Neural cell (in vitro differentiated cells): ENCODE data around the gene MRC1. TPM values are rescaled to one million over a fixed set of nuclear protein-coding genes. Genes with fewer than 3 reads are reported as not detected.

Source experiments
- H2AFZ ChIP-seq: fragments of 200-600, 300-800 bp; sonication (generic), shearing (Covaris generic); 2 replicates; pipeline ENCODE4 v1.6.0; 2014; ENCODE audit warnings: low read depth, mild to moderate bottlenecking, antibody characterized with exemption, low read length, moderate library complexity
- H3F3A ChIP-seq: fragments of 200-600 bp; shearing (Covaris generic); 2 replicates; pipeline ENCODE4 v1.6.1; 2016; ENCODE audit warnings: mild to moderate bottlenecking, moderate library complexity, mixed read lengths, antibody characterized with exemption, low read length; ENCODE audit not compliant: insufficient read depth, poor library complexity, severe bottlenecking
- H3K27ac ChIP-seq: fragments of 200-600, 300-800 bp; sonication (generic), shearing (Covaris generic); 2 replicates; pipeline ENCODE4 v1.5.1; 2014; ENCODE audit warnings: mild to moderate bottlenecking, low read length, moderate library complexity
- H3K27me3 ChIP-seq: fragments of 300-800, 200-600 bp; sonication (generic), shearing (Covaris generic); 2 replicates; pipeline ENCODE4 v1.6.0; 2014; ENCODE audit warnings: mild to moderate bottlenecking, low read depth, low read length, moderate library complexity; ENCODE audit not compliant: insufficient read depth
- H3K36me3 ChIP-seq: fragments of 300-800, 200-600 bp; sonication (generic), shearing (Covaris generic); 2 replicates; pipeline ENCODE4 v1.5.1; 2014; ENCODE audit warnings: mild to moderate bottlenecking, antibody characterized with exemption, low read length, moderate library complexity; ENCODE audit not compliant: insufficient read depth
- H3K4me2 ChIP-seq: fragments of 300-800, 200-600 bp; sonication (generic), shearing (Covaris generic); 2 replicates; pipeline ENCODE4 v1.6.0; 2014; ENCODE audit warnings: mild to moderate bottlenecking, low read length
- H3K4me3 ChIP-seq: fragments of 300-800, 200-600 bp; sonication (generic), shearing (Covaris generic); 2 replicates; pipeline ENCODE4 v1.5.1; 2014; ENCODE audit warnings: mild to moderate bottlenecking, low read length, moderate library complexity
- H3K79me2 ChIP-seq: fragments of 200-600 bp; shearing (Covaris generic); replicated peaks from 2 replicates; pipeline ENCODE4 v1.6.0; 2014; ENCODE audit warnings: mild to moderate bottlenecking, low read length, moderate library complexity; ENCODE audit not compliant: insufficient read depth
- H3K9ac ChIP-seq: fragments of 300-800, 200-600 bp; sonication (generic), shearing (Covaris generic); 2 replicates; pipeline ENCODE4 v1.6.1; 2016; ENCODE audit warnings: mild to moderate bottlenecking, low read length, mixed read lengths
- H3K9me2 ChIP-seq: fragments of 200-600 bp; shearing (Covaris generic); 2 replicates; pipeline ENCODE4 v1.6.1; 2016; ENCODE audit warnings: mild to moderate bottlenecking, low read length, mixed read lengths; ENCODE audit not compliant: insufficient read depth
- H3K9me3 ChIP-seq: fragments of 200-600, 300-800 bp; sonication (generic), shearing (Covaris generic); 2 replicates; pipeline ENCODE4 v1.6.1; 2016; ENCODE audit warnings: mild to moderate bottlenecking, mixed run types, low read length, moderate library complexity, mixed read lengths
- H4K20me1 ChIP-seq: fragments of 200-600 bp; shearing (Covaris generic); 2 replicates; pipeline ENCODE4 v1.6.1; 2016; ENCODE audit warnings: mild to moderate bottlenecking, mixed run types; ENCODE audit not compliant: insufficient read depth
- EP300 ChIP-seq: fragments of 450-650 bp; conservative IDR thresholded peaks from 2 replicates; pipeline ENCODE4 v1.6.1; 2014; ENCODE audit warnings: antibody characterized with exemption, mild to moderate bottlenecking, moderate library complexity; ENCODE audit not compliant: poor library complexity, severe bottlenecking
- EZH2 ChIP-seq: fragments of 200-600, 300-800 bp; shearing (Covaris generic), sonication (generic); IDR thresholded peaks from 2 replicates; pipeline ENCODE4 v1.6.1; 2014; ENCODE audit warnings: antibody characterized with exemption, low read length, borderline replicate concordance, mild to moderate bottlenecking; ENCODE audit not compliant: insufficient read depth, poor library complexity, severe bottlenecking
- MXI1 ChIP-seq: fragments of 450-650 bp; conservative IDR thresholded peaks from 2 replicates; pipeline ENCODE4 v1.6.1; 2014; ENCODE audit warnings: antibody characterized with exemption, mild to moderate bottlenecking; ENCODE audit not compliant: poor library complexity, severe bottlenecking
- POLR2AphosphoS5 ChIP-seq: IDR thresholded peaks from 2 replicates; pipeline ENCODE4 v1.6.1; 2012
- RAD21 ChIP-seq: fragments of 450-650 bp; conservative IDR thresholded peaks from 2 replicates; pipeline ENCODE4 v1.6.1; 2014; ENCODE audit warnings: antibody characterized with exemption, mild to moderate bottlenecking, moderate library complexity
- SMC3 ChIP-seq: fragments of 450-650 bp; conservative IDR thresholded peaks from 2 replicates; pipeline ENCODE4 v1.6.1; 2014; ENCODE audit warnings: antibody characterized with exemption, mild to moderate bottlenecking, moderate library complexity; ENCODE audit not compliant: poor library complexity
- TAF1 ChIP-seq: IDR thresholded peaks from 2 replicates; pipeline ENCODE4 v1.6.1; 2012; ENCODE audit warnings: low read depth
- polyA plus RNA-seq: library from polyadenylated mRNA; depleted of rRNA; stranded (reverse); fragments of >200 nt; gene quantifications from 2 replicates; pipeline ENCODE4 v1.2.3, GENCODE V29; 2014
- TF ChIP-seq, protein P1 (sequence below): IDR thresholded peaks from 2 replicates; pipeline ENCODE4 v1.6.1; 2012; ENCODE audit warnings: borderline replicate concordance
- TF ChIP-seq, protein P2 (sequence below): fragments of 450-650 bp; IDR thresholded peaks from 2 replicates; pipeline ENCODE4 v1.5.1; 2014; ENCODE audit warnings: antibody characterized with exemption, mild to moderate bottlenecking, moderate library complexity; ENCODE audit not compliant: poor library complexity, severe bottlenecking

Gene MRC1
- polyA plus RNA-seq, 1 donor from 2014 or later: not detected

DNA sequence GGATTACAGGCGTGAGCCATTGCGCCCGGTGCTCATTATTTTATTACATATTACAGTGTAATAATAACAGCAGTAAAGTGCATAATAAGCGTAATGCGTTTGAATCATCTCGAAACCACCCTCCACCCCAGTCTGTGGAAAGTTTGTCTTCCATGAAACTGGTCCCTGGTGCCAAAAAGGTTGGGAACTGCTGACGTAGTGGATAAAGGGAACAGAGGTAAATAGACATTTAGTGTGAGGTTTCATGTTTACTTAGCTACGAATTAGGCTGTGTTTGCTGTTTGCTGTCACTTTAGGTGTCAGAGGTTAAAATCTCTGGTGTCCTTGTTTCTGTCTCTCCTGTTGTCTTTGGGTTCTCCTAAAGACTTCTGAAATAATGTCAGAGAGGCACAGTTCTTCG is 82.3 kb downstream of the MRC1 start:
- H2AFZ ChIP-seq: no peak overlapping the region
- H3K4me2 ChIP-seq: no peak overlapping the region
- H3K9me2 ChIP-seq: no peaks in the 10 kb centered on the region
- H3K9ac ChIP-seq: no peak overlapping the region
- no peaks in the 10 kb centered on the region for H4K20me1 ChIP-seq
- no peak for TF ChIP-seq MXI1
- no peak for TF ChIP-seq SMC3
- TF ChIP-seq EZH2: no peak
- no peak for TF ChIP-seq RAD21
- TF ChIP-seq POLR2AphosphoS5: no peak
- TF ChIP-seq, protein P1, sequence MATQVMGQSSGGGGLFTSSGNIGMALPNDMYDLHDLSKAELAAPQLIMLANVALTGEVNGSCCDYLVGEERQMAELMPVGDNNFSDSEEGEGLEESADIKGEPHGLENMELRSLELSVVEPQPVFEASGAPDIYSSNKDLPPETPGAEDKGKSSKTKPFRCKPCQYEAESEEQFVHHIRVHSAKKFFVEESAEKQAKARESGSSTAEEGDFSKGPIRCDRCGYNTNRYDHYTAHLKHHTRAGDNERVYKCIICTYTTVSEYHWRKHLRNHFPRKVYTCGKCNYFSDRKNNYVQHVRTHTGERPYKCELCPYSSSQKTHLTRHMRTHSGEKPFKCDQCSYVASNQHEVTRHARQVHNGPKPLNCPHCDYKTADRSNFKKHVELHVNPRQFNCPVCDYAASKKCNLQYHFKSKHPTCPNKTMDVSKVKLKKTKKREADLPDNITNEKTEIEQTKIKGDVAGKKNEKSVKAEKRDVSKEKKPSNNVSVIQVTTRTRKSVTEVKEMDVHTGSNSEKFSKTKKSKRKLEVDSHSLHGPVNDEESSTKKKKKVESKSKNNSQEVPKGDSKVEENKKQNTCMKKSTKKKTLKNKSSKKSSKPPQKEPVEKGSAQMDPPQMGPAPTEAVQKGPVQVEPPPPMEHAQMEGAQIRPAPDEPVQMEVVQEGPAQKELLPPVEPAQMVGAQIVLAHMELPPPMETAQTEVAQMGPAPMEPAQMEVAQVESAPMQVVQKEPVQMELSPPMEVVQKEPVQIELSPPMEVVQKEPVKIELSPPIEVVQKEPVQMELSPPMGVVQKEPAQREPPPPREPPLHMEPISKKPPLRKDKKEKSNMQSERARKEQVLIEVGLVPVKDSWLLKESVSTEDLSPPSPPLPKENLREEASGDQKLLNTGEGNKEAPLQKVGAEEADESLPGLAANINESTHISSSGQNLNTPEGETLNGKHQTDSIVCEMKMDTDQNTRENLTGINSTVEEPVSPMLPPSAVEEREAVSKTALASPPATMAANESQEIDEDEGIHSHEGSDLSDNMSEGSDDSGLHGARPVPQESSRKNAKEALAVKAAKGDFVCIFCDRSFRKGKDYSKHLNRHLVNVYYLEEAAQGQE: no peak
- TF ChIP-seq, protein P2, sequence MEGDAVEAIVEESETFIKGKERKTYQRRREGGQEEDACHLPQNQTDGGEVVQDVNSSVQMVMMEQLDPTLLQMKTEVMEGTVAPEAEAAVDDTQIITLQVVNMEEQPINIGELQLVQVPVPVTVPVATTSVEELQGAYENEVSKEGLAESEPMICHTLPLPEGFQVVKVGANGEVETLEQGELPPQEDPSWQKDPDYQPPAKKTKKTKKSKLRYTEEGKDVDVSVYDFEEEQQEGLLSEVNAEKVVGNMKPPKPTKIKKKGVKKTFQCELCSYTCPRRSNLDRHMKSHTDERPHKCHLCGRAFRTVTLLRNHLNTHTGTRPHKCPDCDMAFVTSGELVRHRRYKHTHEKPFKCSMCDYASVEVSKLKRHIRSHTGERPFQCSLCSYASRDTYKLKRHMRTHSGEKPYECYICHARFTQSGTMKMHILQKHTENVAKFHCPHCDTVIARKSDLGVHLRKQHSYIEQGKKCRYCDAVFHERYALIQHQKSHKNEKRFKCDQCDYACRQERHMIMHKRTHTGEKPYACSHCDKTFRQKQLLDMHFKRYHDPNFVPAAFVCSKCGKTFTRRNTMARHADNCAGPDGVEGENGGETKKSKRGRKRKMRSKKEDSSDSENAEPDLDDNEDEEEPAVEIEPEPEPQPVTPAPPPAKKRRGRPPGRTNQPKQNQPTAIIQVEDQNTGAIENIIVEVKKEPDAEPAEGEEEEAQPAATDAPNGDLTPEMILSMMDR: no peak
- TF ChIP-seq TAF1: no peak
- H3K36me3 ChIP-seq: no peaks in the 10 kb centered on the region
- H3K79me2 ChIP-seq: no peaks in the 10 kb centered on the region
- no peak overlapping the region for H3K27ac ChIP-seq
- H3K27me3 ChIP-seq: no peaks in the 10 kb centered on the region
- no peaks in the 10 kb centered on the region for H3F3A ChIP-seq
- H3K9me3 ChIP-seq: no peaks in the 10 kb centered on the region
- no peak overlapping the region for H3K4me3 ChIP-seq

DNA sequence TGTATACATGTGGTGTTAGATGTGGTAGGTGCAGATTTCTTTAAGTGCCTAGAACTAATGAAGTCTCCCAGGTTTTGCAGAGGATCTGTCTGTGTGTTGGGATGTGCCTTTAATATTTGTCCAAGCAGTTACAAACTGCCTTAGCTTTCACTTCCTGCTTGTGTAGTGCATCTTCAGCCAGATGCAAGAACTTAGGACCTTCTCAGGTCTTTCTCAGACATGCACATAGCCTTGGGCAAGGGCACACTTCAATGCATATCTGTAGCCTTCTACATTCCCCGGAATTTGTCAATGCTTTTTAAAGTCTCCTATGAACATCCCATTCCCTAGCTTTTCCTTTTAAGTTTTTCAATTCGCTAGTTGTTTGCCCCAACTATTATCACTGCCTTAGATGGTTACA is 95.4 kb downstream of the MRC1 start:
- Histone ChIP-seq H2AFZ (no peak overlapping the region), H3K9me3 (no peaks in the 10 kb centered on the region), H3K4me2 (no peak overlapping the region), H3K4me3 (no peak overlapping the region), H3F3A (no peaks in the 10 kb centered on the region), H3K27me3 (no peaks in the 10 kb centered on the region), H3K79me2 (no peaks in the 10 kb centered on the region), H3K27ac (no peak overlapping the region), H3K9me2 (no peaks in the 10 kb centered on the region), H3K9ac (no peak overlapping the region), H4K20me1 (no peaks in the 10 kb centered on the region), H3K36me3 (no peaks in the 10 kb centered on the region)
- no peak for TF ChIP-seq TAF1
- TF ChIP-seq MXI1: no peak
- TF ChIP-seq EP300: no peak
- TF ChIP-seq, protein P2: no peak
- TF ChIP-seq, protein P1: no peak
- no peak for TF ChIP-seq POLR2AphosphoS5
- no peak for TF ChIP-seq EZH2
- TF ChIP-seq RAD21: no peak
- TF ChIP-seq SMC3: no peak
